Dedifferentiated amniotic fluid mesenchymal stem cell (primary cell): Measurements from ENCODE around the gene MRAP2.

Experiments used
- DNase-seq: peaks from one replicate; pipeline ENCODE4 v3.0.0-alpha.2; 2016; ENCODE audit errors: extremely low spot score

Gene MRAP2, protein sequence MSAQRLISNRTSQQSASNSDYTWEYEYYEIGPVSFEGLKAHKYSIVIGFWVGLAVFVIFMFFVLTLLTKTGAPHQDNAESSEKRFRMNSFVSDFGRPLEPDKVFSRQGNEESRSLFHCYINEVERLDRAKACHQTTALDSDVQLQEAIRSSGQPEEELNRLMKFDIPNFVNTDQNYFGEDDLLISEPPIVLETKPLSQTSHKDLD

GRCh38 chr6:84033523-84034451 is at the start of gene MRAP2:
Gene MRAP2 (plus strand): TSS chr6:84033772. CDS start chr6:84055319, 21,547 bp downstream.
- DNase-seq: no peak

GRCh38 chr6:83984411-83984810 is 49.2 kb upstream of the MRAP2 start:
- no peak for DNase-seq

DNA sequence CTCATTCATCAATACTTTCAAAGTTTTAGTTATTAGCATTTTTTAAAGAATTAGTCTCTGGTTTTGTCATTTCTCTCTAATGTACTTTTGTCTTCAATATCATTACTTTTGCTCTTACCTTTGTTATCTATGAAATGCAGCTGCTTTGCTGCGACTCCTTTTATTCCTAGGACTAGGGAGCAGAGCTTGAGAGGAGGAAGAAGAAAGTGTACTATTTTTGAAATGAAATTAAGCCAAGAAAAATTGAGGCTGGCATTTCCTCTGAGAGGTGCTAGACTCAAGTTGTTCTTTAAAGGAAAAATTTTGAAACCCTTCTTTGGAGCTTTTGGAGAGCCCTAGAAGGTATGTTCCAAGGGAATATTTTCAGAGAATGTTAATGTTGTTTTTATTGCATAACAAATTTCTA is 48.3 kb upstream of the MRAP2 start:
- DNase-seq: no peak

DNA sequence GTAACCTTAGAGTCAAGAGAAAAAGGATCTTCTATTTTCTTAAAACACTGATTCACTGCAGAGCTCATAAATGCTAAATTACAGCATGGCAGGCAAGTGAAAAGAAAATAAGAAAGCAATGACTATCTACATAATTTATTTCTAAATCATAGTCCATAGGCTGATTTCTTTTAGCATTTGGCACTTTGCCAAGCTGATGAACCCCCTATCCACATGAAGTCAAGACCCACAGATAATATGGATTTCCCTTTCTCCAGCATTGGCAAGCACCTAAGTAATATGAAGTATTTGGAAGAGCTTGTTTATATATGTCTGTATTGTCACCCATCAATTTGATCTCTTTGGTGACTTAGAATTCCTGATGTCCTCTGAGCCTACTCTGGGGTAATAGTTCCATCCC is 47.9 kb upstream of the MRAP2 start:
- DNase-seq: no peak

- no peak for DNase-seq
Measured at GRCh38 chr6:83998021-83998584, 35.5 kb upstream of the MRAP2 start.

DNA sequence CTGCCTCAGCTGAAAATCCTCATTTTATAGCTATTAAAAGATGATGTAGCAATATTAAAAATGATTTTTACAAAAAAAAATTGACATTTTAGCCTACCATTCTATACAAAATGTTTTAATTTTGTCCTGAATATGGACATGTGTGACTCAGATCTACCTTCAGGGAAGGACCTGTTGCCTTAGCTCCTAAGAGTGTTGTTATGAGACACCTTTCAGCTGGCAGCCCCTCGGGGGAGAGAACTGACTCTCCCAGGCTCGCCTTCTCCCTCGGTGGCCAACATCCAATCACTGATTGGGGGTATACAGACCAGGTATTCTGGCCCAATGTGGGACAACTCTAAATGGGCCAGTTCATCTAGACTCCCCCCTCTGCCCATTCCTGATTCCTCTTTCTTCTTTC is 32.5 kb upstream of the MRAP2 start:
- DNase-seq: no peak

- DNase-seq: no peak
Measured at GRCh38 chr6:84002226-84002625, 31.3 kb upstream of the MRAP2 start.

- no peak for DNase-seq
Measured at GRCh38 chr6:84003131-84003530, 30.4 kb upstream of the MRAP2 start.

GRCh38 chr6:84003654-84004053 is 29.9 kb upstream of the MRAP2 start:
- no peak for DNase-seq

GRCh38 chr6:84007871-84008270 is 25.7 kb upstream of the MRAP2 start:
- DNase-seq: no peak

- DNase-seq: no peak
Measured at GRCh38 chr6:84013354-84013753, 20.2 kb upstream of the MRAP2 start.

DNA sequence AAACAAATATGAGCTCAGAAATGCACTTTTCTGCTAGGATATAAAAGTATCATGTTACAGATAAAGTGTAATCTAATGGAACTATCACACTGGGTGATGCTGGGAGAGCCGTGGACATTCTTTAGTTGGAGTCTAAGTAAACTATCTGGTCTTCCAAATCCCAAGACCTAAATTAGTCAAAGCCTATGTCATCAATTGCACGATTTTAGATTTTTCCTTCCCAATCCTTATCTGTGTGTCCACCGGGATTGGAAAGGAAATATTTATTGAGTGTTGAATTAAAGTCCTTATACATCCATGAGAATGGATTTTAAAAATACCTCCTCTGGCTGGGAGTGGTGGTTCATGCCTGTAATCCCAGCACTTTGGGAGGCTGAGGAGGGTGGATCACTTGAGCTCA is 19.6 kb upstream of the MRAP2 start:
- no peak for DNase-seq

- DNase-seq: no peak
Measured at GRCh38 chr6:84016029-84016428, 17.5 kb upstream of the MRAP2 start.

DNA sequence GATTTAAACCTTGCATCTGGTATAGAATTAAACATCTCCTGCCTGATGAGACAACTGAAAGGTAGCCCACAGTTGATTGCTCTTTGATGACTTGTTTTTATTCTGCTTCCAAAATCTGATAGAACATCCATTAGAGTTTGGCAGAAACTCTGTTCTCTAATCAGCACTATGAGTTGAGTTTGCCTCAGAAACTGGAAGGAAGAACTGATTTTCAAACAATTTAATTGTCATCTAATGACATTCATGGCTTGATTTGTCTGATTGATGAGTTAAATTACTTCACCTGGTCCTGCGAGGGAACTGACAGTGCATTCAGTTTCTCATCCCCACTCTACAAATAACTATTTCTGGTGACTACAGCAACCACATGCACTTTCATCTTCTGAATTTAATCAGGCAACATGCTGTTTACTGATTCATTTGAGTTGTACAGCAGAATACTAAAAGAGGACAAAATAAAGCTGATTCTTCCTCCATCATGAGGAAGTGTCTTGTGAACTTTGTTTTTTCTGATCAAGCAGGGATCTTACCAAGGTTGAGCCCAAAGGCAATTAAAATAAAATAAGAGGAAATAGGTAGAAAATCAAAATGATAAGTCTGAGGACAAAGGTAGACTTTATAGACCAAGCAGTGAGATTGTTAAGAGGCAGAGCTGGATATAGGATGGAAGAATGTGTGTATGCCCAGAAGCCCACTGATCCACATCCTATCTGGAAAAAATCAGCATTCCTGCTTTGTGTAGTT is 15.7 kb upstream of the MRAP2 start:
- DNase-seq: no peak

- no peak for DNase-seq
Measured at GRCh38 chr6:84018453-84019061, 15.0 kb upstream of the MRAP2 start.

- no peak for DNase-seq
Measured at GRCh38 chr6:84019141-84019841, 14.3 kb upstream of the MRAP2 start.

- no peak for DNase-seq
Measured at GRCh38 chr6:84019842-84020211, 13.7 kb upstream of the MRAP2 start.

- no peak for DNase-seq
Measured at GRCh38 chr6:84021625-84022024, 11.9 kb upstream of the MRAP2 start.

DNA sequence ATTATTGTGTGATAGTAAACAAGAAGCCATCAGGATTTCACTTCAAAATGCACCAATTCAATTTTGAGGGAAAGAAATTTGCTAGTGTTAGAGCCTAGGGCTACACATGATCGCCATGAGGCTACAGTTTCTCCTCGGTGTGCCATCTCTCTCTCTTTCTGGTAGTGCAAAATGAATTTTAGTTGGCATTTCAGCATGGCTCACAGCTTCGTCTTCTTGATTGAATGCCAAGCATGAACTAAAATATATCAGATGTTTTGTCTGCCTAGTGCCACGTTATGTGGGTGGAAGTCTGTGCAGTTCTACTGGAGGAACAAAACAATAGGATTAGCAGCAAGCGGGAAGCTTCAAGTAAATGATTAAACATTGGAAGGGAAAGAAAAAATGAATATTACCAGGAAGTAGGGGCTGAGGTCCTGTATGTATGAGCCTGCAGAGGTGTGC is 6.8 kb upstream of the MRAP2 start:
- no peak for DNase-seq

DNA sequence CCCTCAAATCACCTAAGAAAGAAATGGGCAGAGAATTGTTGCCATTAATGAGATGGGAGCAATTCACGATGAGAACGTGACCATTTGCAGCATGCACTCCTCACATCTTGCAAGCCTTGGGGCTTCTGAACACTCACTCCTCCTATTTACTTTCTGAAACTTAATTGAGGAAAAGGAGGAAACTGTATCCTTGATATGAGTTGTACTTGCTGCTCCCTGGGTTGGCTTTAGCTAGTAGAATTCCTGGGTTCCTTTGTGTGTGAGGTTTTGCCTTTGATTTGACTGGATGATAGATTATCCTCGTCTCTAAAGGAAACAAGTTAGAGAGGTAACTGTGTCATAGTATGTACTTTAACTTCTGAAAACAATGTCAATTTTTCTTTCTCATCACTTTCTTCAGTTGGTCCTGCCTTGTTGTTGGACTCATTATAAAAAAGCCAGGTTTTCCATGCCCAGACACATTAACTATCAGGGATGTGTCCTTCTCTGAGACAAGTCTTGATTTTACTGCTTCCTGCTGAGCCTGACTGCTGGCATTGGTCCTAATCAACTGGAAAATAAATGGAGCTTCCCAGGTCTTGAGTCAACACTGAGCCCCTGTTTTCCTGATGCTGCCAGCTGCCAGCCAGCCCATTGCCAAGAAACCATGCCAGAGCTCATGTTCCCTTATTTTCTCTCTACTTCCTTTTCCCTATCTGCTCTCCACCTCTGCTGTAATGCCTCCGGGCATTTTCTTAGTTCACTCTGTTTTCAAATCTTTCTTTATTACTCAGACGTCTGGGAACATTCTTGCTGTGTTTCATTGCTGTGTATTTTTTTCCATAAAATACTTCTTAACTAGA is 6.0 kb upstream of the MRAP2 start:
- DNase-seq: peak; percentile 71
